Loucy (cell line): Measurements from ENCODE around the gene MICALL1.

Experiments
- H2AFZ ChIP-seq: fragments of 200-600 bp; sonication (generic); 2 replicates; pipeline ENCODE4 v1.6.0; 2016; ENCODE audit warnings: antibody characterized with exemption, mild to moderate bottlenecking, low read length, moderate library complexity
- H3F3A ChIP-seq: fragments of 200-600 bp; 2 replicates; pipeline ENCODE4 v1.6.0; 2016; ENCODE audit warnings: antibody characterized with exemption, low read depth, mild to moderate bottlenecking
- H3K27me3 ChIP-seq: fragments of 200-600 bp; sonication (generic); 2 replicates; pipeline ENCODE4 v1.6.1; 2014; ENCODE audit warnings: low read length, mild to moderate bottlenecking; ENCODE audit not compliant: insufficient read depth, poor library complexity, severe bottlenecking
- H3K36me3 ChIP-seq: fragments of 200-600 bp; sonication (generic); 2 replicates; pipeline ENCODE4 v1.6.1; 2016; ENCODE audit warnings: low read length; ENCODE audit not compliant: insufficient read depth
- H3K4me1 ChIP-seq: fragments of 200-600 bp; sonication (generic); 2 replicates; pipeline ENCODE4 v1.5.1; 2014; ENCODE audit warnings: low read length, mild to moderate bottlenecking; ENCODE audit not compliant: insufficient read depth, poor library complexity, severe bottlenecking
- H3K4me2 ChIP-seq: fragments of 200-600 bp; sonication (generic); 2 replicates; pipeline ENCODE4 v1.6.0; 2014; ENCODE audit warnings: antibody characterized with exemption, low read length, low read depth, mild to moderate bottlenecking; ENCODE audit not compliant: poor library complexity, severe bottlenecking
- H3K4me3 ChIP-seq: fragments of 200-600 bp; sonication (generic); 2 replicates; pipeline ENCODE4 v1.5.1; 2014; ENCODE audit warnings: low read length, mild to moderate bottlenecking, mixed read lengths; ENCODE audit not compliant: poor library complexity, severe bottlenecking
- H3K79me2 ChIP-seq: fragments of 200-600 bp; sonication (generic); 2 replicates; pipeline ENCODE4 v1.6.1; 2014; ENCODE audit warnings: low read length; ENCODE audit not compliant: insufficient read depth
- H3K9ac ChIP-seq: fragments of 200-600 bp; sonication (generic); 2 replicates; pipeline ENCODE4 v1.6.0; 2014; ENCODE audit warnings: mild to moderate bottlenecking, low read depth, low read length, moderate library complexity; ENCODE audit not compliant: poor library complexity, severe bottlenecking
- H3K9me2 ChIP-seq: fragments of 200-600 bp; sonication (generic); replicated peaks from 2 replicates; pipeline ENCODE4 v1.6.1; 2016; ENCODE audit warnings: low read depth, low read length, mixed read lengths
- H3K9me3 ChIP-seq: fragments of 200-600 bp; sonication (generic); 2 replicates; pipeline ENCODE4 v1.6.1; 2014; ENCODE audit warnings: mild to moderate bottlenecking, antibody characterized with exemption, low read length, low read depth; ENCODE audit not compliant: insufficient read depth
- H4K20me1 ChIP-seq: fragments of 200-600 bp; sonication (generic); 2 replicates; pipeline ENCODE4 v1.6.0; 2014; ENCODE audit warnings: antibody characterized with exemption, low read length, mild to moderate bottlenecking; ENCODE audit not compliant: insufficient read depth, poor library complexity, severe bottlenecking
- CTCF ChIP-seq: fragments of 200-600 bp; sonication (generic); conservative IDR thresholded peaks from 2 replicates; pipeline ENCODE4 v1.5.1; 2014; ENCODE audit warnings: mild to moderate bottlenecking, antibody characterized with exemption, low read length
- EZH2phosphoT487 ChIP-seq: fragments of 200-600 bp; IDR thresholded peaks from 2 replicates; pipeline ENCODE4 v1.6.1; 2018; ENCODE audit warnings: antibody characterized with exemption, mild to moderate bottlenecking, moderate library complexity, borderline replicate concordance

Gene MICALL1

DNA sequence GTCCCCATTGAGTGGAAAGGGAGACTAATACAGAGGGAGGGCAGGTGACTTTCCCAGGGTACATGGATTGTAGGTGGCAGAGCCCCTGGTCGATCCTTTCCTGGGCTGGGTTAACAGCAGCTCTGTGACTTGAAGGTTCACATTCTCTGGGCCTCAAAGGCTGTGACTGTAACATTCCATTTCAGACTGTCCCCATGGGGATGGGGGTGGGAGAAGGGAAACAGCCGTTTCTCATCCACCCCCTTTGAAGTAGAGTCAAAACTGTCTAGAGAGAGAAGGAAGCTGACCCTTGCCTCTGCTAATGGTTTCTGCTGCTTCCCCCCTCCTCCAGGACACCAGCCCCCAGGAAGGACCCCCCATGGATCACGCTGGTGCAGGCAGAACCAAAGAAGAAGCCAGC, 19.2 kb downstream of the MICALL1 start:
- Histone ChIP-seq H3K9ac (no peak overlapping the region), H3K79me2 (no peaks in the 10 kb centered on the region), H3K9me3 (no peaks in the 10 kb centered on the region), H3F3A (no peaks in the 10 kb centered on the region), H4K20me1 (no peaks in the 10 kb centered on the region), H3K4me1 (no peaks in the 10 kb centered on the region), H3K4me2 (no peak overlapping the region), H2AFZ (no peak overlapping the region), H3K36me3 (peaks cover 22% of the 10 kb centered on the region; the same call in 1 of the 2 replicates), H3K4me3 (no peak overlapping the region), H3K27me3 (no peaks in the 10 kb centered on the region), H3K9me2 (no peaks in the 10 kb centered on the region)
- TF ChIP-seq CTCF: no peak

- H3K4me2 ChIP-seq: no peak overlapping the region
- TF ChIP-seq CTCF (no peak), EZH2phosphoT487 (no peak)
- no peak overlapping the region for H3K4me3 ChIP-seq
- H3K9me2 ChIP-seq: no peaks in the 10 kb centered on the region
- H2AFZ ChIP-seq: no peak overlapping the region
- no peaks in the 10 kb centered on the region for H3K4me1 ChIP-seq
- no peaks in the 10 kb centered on the region for H3K9me3 ChIP-seq
- no peaks in the 10 kb centered on the region for H3K79me2 ChIP-seq
- H3K27me3 ChIP-seq: no peaks in the 10 kb centered on the region
- H3K36me3 ChIP-seq: peaks cover 22% of the 10 kb centered on the region; the same call in 1 of the 2 replicates
- H3F3A ChIP-seq: no peaks in the 10 kb centered on the region
- no peak overlapping the region for H3K9ac ChIP-seq
- H4K20me1 ChIP-seq: no peaks in the 10 kb centered on the region
These were observed 19.7 kb downstream of the MICALL1 start for GRCh38 chr22:37925767-37926166.

DNA sequence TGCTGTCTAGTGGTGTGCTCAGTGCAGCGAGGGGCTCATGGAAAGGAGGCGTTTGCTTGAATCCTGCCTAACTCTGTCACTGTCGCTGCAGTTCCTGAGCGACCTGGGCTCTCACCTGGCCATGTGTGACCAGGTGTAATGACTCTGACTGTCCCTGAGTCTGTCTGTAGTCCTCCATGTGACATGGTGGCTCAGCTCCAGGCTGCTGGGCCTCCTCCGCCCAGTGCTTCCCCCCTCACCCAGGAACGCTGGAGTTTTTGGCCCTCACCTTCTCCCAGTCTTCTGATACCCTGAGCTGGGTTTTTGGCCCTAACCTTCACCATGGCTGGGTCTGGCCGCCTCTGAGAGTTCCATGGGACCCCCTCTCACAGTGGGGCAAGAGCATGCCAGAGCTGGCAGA, 20.3 kb downstream of the MICALL1 start:
- no peaks in the 10 kb centered on the region for H3K4me1 ChIP-seq
- peaks cover 22% of the 10 kb centered on the region; the same call in 1 of the 2 replicates for H3K36me3 ChIP-seq
- no peaks in the 10 kb centered on the region for H3K27me3 ChIP-seq
- H3F3A ChIP-seq: no peaks in the 10 kb centered on the region
- H4K20me1 ChIP-seq: no peaks in the 10 kb centered on the region
- H3K4me2 ChIP-seq: no peak overlapping the region
- no peaks in the 10 kb centered on the region for H3K79me2 ChIP-seq
- no peaks in the 10 kb centered on the region for H3K9me3 ChIP-seq
- TF ChIP-seq CTCF: no peak
- no peak for TF ChIP-seq EZH2phosphoT487
- H3K4me3 ChIP-seq: no peak overlapping the region
- H3K9ac ChIP-seq: no peak overlapping the region
- H2AFZ ChIP-seq: no peak overlapping the region
- H3K9me2 ChIP-seq: no peaks in the 10 kb centered on the region
